Upper lobe of left lung (tissue), 6 donors: ENCODE data around the gene GPC4. TPM values are rescaled to one million over a fixed set of nuclear protein-coding genes. Genes with fewer than 3 reads are reported as not detected.
A peak's percentile ranks its signal among the peaks of the same experiment; 100 is the strongest.

ENCODE experiments used
- ATAC-seq, 2 donors: fragments of 200-7000 bp; cut with Tn5 transposase; one replicate each; pipeline ENCODE4 v1.9.1; 2022; ENCODE audit warnings: mild to moderate bottlenecking in 2 of 2, moderate library complexity in 2 of 2; ENCODE audit not compliant: low FRiP score in 2 of 2
- DNase-seq, 2 donors: peaks; one replicate each; pipeline ENCODE4 v3.0.0-alpha.2; 2019 to 2020
- H3K27ac ChIP-seq, 4 donors: fragments of 200-600 bp; sonication (generic); one replicate each; pipeline ENCODE4 v1.5.1; 2016 to 2019
- H3K27me3 ChIP-seq, 4 donors: fragments of 200-600 bp; sonication (generic); one replicate each; pipeline ENCODE4 v1.5.1; 2017 to 2019
- H3K36me3 ChIP-seq, 4 donors: fragments of 200-600 bp; sonication (generic); one replicate each; pipeline ENCODE4 v1.5.1; 2016 to 2019
- H3K4me1 ChIP-seq, 4 donors: fragments of 200-600 bp; sonication (generic); one replicate each; pipeline ENCODE4 v1.5.1; 2018 to 2019
- H3K4me3 ChIP-seq, 4 donors: fragments of 200-600 bp; sonication (generic); one replicate each; pipeline ENCODE4 v1.5.1; 2017 to 2019; ENCODE audit warnings: mild to moderate bottlenecking in 2 of 4, moderate library complexity in 1 of 4
- H3K9me3 ChIP-seq, 4 donors: fragments of 200-600 bp; sonication (generic); one replicate each; pipeline ENCODE4 v1.5.1; 2018 to 2019
- EP300 ChIP-seq, 4 donors: sonication (generic); formaldehyde crosslinking; IDR thresholded peaks; one replicate each; pipeline ENCODE4 v1.5.1; 2017; ENCODE audit warnings: antibody characterized with exemption in 4 of 4, control low read depth in 2 of 4
- POLR2A ChIP-seq, 4 donors: fragments of 450-650 bp; IDR thresholded peaks; one replicate each; pipeline ENCODE4 v1.5.1; 2016 to 2017; ENCODE audit warnings: antibody characterized with exemption in 4 of 4, mild to moderate bottlenecking in 2 of 4
- POLR2AphosphoS5 ChIP-seq, 2 donors: sonication (generic); formaldehyde crosslinking; IDR thresholded peaks; one replicate each; pipeline ENCODE4 v1.5.1; 2017; ENCODE audit warnings: antibody characterized with exemption in 2 of 2
- whole genome bisulfite sequencing, 2 donors: methylation state at CpG; one replicate each; pipeline ENCODE4 v1.1.5; 2017 to 2018; 5-methylcytosine and 5-hydroxymethylcytosine counted together
- total RNA-seq, 6 donors: library from RNA; depleted of rRNA in 4 of 6; stranded (reverse); fragments of >200 nt in 4 of 6; gene quantifications; one replicate each; pipeline versions ENCODE4 v1.1.0 to v1.2.1, GENCODE V29; 2016 to 2021
- TF ChIP-seq, protein P1 (sequence below), 6 experiments: fragments of 450-650 bp in 4 of 6; fragments of 200-600 bp in 2 of 6; sonication (generic) in 2 of 6; IDR thresholded peaks; one replicate each; pipeline ENCODE4 v1.5.1; 2016 to 2019; ENCODE audit warnings: antibody characterized with exemption in 6 of 6
- donor health status: DM: no; HTN: no; CAD: no; lungs with moderate emphysema.
- donor health status: DM: no; HTN: yes; CAD: no; lungs with severe emphysema.

Gene GPC4
- total RNA-seq, result 10 to 100 TPM; 18.5 to 59.2 (median 32.6) TPM

DNA sequence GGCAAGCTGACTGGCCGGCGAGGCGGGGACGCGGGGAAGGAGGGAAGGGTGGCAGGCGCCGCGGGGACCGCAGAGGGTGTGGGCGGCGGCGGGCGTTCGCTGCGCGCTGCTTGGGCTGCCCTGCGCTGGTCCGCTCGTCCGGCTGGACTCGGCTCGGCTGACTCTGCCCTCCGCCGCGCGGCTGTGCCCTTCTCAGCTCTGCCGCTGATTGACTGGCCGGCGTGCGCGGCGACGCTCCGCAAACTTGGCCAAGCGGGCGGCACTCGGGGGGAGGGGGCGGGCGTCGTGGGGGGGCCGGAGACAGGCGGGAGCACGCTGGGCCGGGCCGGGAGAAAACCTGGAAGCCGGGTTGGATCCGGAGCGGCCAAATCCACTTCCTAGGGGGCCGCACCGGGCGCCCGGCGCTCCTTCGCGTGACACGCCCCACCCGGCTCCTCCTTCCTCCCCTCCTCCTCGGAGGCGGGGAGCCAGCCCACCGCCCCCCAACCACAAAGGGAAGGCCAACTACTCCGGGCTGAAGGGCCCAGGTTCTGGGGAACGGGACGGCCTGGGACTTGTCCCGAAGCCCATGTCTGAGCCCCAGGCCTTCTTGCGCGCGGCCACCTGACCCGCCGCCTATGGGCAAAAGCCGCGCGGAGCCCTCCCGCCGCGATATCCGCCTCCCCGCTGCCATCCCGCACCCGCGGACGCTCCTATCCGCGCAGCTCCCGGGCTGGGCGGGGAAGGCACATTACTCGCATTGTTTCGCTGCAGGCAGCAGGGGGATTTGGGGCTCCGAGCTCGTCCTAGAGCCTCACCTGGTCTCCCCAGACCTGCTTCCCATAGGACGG, at the start of gene GPC4:
TSS of gene GPC4 (minus strand) at position 214 of the 830 bp plus-strand sequence. CDS start 524 bp downstream, outside the sequence.
- Histone ChIP-seq H3K4me1 (peaks cover 0 to 8% (median 0%) of the 10 kb centered on the region in 4 donors), H3K27ac (peak within 1 kb of the TSS; percentile 65 to 81 (median 74)), H3K4me3 (peak within 1 kb of the TSS; percentile 20 to 60 (median 55)), H3K9me3 (peaks cover 0 to 7% (median 0%) of the 10 kb centered on the region in 4 donors), H3K27me3 (peaks cover 0 to 19% (median 0%) of the 10 kb centered on the region in 4 donors), H3K36me3 (no peaks in the 10 kb centered on the region)
- WGBS, 2 donors, result 0 to 37% methylated on average over 4 to 76 of the region's 90 CpGs
- TF ChIP-seq EP300 (IDR thresholded peaks at IDR 0.05), result no peak
- peak in 1 of 2 donors; percentile 60 for TF ChIP-seq POLR2AphosphoS5 (IDR thresholded peaks at IDR 0.05)
- TF ChIP-seq POLR2A (IDR thresholded peaks at IDR 0.05), result peak in 3 of 4 donors; percentile 18 to 65 (median 28)
- TF ChIP-seq, protein P1, sequence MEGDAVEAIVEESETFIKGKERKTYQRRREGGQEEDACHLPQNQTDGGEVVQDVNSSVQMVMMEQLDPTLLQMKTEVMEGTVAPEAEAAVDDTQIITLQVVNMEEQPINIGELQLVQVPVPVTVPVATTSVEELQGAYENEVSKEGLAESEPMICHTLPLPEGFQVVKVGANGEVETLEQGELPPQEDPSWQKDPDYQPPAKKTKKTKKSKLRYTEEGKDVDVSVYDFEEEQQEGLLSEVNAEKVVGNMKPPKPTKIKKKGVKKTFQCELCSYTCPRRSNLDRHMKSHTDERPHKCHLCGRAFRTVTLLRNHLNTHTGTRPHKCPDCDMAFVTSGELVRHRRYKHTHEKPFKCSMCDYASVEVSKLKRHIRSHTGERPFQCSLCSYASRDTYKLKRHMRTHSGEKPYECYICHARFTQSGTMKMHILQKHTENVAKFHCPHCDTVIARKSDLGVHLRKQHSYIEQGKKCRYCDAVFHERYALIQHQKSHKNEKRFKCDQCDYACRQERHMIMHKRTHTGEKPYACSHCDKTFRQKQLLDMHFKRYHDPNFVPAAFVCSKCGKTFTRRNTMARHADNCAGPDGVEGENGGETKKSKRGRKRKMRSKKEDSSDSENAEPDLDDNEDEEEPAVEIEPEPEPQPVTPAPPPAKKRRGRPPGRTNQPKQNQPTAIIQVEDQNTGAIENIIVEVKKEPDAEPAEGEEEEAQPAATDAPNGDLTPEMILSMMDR (IDR thresholded peaks at IDR 0.05), result peak in 2 of 6 experiments; percentile 6 to 19
- DNase-seq (peak; percentile 72 to 92), ATAC-seq (peak; percentile 81 to 89)

DNA sequence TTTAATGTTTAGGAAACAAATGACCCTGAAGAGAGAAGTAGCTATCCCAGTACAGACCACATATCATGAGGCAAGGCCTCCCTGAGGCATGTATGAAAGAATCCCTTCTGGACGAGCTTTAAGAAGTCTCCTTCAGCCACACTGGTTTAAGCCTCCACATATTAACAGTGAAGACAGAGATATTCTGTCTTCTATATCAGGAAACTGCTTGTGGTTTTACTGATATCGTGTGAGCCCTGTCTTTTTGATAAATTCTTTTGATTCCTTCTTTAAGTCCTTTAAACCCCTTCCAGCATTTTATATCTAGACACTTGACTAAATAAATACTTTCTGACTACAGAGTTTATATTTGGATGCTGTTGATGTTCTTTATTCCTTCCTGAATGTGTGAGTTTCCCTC, 45.9 kb upstream of the GPC4 start:
- Histone ChIP-seq H3K27ac (no peak overlapping the region), H3K4me3 (no peak overlapping the region), H3K36me3 (no peaks in the 10 kb centered on the region), H3K9me3 (no peaks in the 10 kb centered on the region), H3K27me3 (no peaks in the 10 kb centered on the region), H3K4me1 (no peaks in the 10 kb centered on the region)
- DNase-seq (no peak), ATAC-seq (no peak)
- 49 to 51% methylated on average over 2 of the region's 2 CpGs for WGBS, 2 donors
- TF ChIP-seq EP300 (IDR thresholded peaks at IDR 0.05) (no peak), POLR2AphosphoS5 (IDR thresholded peaks at IDR 0.05) (no peak), POLR2A (IDR thresholded peaks at IDR 0.05) (no peak)
- TF ChIP-seq, protein P1 (IDR thresholded peaks at IDR 0.05), result no peak

DNA sequence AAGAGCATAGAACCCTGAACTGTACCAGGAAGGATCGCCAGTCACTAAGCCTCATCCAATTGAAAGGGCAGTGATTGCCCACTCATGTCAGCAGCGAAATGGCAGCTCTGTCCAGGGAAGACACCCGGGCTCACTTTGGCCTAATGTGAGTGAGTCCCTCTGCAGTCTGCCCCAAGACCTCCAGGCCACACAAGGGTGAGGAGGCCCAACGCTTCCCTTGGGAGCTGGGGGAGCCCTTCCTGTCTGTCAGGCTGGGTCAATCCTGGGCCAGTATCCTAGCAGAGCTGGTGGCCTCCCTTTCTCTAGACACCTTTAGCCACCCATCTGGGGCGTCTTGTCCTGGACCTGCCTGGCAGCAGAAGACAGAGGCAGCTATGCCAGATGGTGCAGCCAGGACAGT, 39.6 kb upstream of the GPC4 start:
- ATAC-seq (no peak), DNase-seq (no peak)
- Histone ChIP-seq H3K27ac (no peak overlapping the region), H3K36me3 (no peaks in the 10 kb centered on the region), H3K9me3 (no peaks in the 10 kb centered on the region), H3K4me3 (no peak overlapping the region), H3K4me1 (no peaks in the 10 kb centered on the region), H3K27me3 (no peaks in the 10 kb centered on the region)
- WGBS, 2 donors, result 73% methylated on average over 4 of the region's 5 CpGs; no CpG with 5 or more reads in 1 of the 2 donors
- TF ChIP-seq POLR2AphosphoS5 (IDR thresholded peaks at IDR 0.05) (no peak), POLR2A (IDR thresholded peaks at IDR 0.05) (no peak), EP300 (IDR thresholded peaks at IDR 0.05) (no peak)
- TF ChIP-seq, protein P1 (IDR thresholded peaks at IDR 0.05), result no peak

DNA sequence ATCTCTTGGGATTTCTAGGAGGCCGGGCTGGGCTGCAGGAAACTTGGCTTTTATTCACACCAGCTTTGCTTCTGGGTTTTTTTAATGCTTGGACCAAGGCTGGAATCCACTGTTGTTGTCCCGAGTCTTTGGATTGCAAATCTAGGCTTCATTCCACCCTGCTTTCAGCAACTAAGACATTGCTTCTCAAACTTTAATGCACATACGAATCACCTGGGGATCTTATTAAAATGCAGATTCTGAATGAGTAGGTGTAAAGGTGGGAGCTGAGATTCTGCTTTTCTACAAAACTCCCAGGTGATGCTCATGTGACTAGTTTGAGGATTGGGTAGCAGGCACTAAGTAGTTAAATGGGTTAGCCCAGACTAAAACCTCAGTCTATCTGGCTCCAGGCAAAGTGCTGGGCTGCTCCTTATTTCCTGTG, 39.2 kb upstream of the GPC4 start:
- TF ChIP-seq POLR2AphosphoS5 (IDR thresholded peaks at IDR 0.05), result no peak
- TF ChIP-seq, protein P1 (IDR thresholded peaks at IDR 0.05), result no peak
- no peak for TF ChIP-seq POLR2A (IDR thresholded peaks at IDR 0.05)
- WGBS, 2 donors, result 58 to 64% methylated on average over 2 to 3 of the region's 3 CpGs
- ATAC-seq, result no peak
- H3K27me3 ChIP-seq, result no peaks in the 10 kb centered on the region
- no peaks in the 10 kb centered on the region for H3K9me3 ChIP-seq
- no peaks in the 10 kb centered on the region for H3K4me1 ChIP-seq
- no peak overlapping the region for H3K4me3 ChIP-seq
- H3K27ac ChIP-seq, result no peak overlapping the region
- no peak for DNase-seq
- H3K36me3 ChIP-seq, result no peaks in the 10 kb centered on the region
